ENCODE data around the gene MCOLN1. TPM values are rescaled to one million over a fixed set of nuclear protein-coding genes. Genes with fewer than 3 reads are reported as not detected.
A peak's percentile ranks its signal among the peaks of the same experiment; 100 is the strongest.

MCOLN1 gene
- total RNA-seq, 1 donor from 2014 or later = 24.4 TPM

DNA sequence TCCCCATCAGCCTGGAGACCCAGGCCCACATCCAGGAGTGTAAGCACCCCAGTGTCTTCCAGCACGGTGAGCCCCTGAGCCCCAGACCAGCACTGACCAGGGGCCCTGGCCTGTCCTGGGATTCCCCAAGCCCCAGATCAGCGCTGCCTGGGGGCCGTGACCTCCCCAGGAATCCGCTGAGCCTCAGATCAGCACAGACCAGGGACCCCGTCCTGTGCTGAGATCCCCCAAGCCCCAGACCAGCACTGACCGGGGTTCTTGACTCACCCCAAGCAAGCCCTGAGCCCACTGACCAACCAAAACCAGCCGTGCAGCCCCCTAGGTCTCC is 5.7 kb downstream of the MCOLN1 start:
- no peaks in the 10 kb centered on the region for H3K36me3 Mint-ChIP-seq (ENCODE audit: low read depth)
- H3K9me3 Mint-ChIP-seq = no peaks in the 10 kb centered on the region
- H3K4me3 Mint-ChIP-seq = no peak overlapping the region
- no peaks in the 10 kb centered on the region for H3K27me3 Mint-ChIP-seq (ENCODE audit: low read depth)
- DNase-seq (ENCODE audit: low read depth, low spot score) = no peak
- H3K27ac Mint-ChIP-seq (ENCODE audit: unreplicated experiment) = no peak overlapping the region
- H3K4me1 Mint-ChIP-seq = peaks cover 3% of the 10 kb centered on the region
- TF ChIP-seq, protein P1, sequence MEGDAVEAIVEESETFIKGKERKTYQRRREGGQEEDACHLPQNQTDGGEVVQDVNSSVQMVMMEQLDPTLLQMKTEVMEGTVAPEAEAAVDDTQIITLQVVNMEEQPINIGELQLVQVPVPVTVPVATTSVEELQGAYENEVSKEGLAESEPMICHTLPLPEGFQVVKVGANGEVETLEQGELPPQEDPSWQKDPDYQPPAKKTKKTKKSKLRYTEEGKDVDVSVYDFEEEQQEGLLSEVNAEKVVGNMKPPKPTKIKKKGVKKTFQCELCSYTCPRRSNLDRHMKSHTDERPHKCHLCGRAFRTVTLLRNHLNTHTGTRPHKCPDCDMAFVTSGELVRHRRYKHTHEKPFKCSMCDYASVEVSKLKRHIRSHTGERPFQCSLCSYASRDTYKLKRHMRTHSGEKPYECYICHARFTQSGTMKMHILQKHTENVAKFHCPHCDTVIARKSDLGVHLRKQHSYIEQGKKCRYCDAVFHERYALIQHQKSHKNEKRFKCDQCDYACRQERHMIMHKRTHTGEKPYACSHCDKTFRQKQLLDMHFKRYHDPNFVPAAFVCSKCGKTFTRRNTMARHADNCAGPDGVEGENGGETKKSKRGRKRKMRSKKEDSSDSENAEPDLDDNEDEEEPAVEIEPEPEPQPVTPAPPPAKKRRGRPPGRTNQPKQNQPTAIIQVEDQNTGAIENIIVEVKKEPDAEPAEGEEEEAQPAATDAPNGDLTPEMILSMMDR (conservative IDR thresholded peaks at IDR 0.05) = no peak

DNA sequence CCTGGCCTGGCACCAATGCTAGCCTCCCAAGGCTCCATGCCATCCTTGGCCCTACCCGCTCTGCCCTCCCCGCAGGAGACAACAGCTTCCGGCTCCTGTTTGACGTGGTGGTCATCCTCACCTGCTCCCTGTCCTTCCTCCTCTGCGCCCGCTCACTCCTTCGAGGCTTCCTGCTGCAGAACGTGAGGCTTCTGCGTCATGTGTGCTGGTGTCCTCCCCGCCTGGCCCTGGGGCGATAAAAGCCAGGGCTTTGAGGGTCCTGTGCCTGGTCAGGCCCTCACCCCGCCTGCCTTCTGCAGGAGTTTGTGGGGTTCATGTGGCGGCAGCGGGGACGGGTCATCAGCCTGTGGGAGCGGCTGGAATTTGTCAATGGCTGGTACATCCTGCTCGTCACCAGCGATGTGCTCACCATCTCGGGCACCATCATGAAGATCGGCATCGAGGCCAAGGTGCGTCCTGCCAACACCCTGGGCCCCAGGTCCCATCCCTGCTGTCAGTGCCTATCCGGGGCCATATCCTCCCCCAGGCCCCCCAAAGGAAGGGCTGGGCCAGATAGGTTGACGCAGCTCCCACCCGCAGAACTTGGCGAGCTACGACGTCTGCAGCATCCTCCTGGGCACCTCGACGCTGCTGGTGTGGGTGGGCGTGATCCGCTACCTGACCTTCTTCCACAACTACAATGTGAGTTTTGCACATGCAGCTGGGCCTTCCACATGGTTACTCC is 6.3 kb downstream of the MCOLN1 start:
- no peak overlapping the region for H3K27ac Mint-ChIP-seq (ENCODE audit: unreplicated experiment)

DNA sequence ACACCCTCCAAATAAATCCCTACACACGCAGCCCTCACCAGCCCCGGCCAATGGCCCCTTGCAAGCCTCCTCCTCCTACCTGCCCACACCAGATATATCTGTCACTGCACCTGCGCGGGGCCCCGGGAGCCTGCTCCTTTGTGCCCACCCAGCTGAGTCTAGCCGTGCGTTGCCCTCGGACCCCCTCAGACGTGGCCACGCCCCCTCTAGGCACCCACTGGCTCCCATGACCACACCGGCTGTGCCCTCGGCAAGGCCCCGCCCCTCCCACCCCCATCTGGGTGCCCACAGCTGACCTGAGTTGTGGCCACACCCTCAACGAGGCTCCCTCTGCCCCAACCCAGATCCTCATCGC is 6.8 kb downstream of the MCOLN1 start:
- Mint-ChIP-seq H3K27me3 (ENCODE audit: low read depth) (no peaks in the 10 kb centered on the region), H3K36me3 (ENCODE audit: low read depth) (no peaks in the 10 kb centered on the region), H3K4me1 (peaks cover 6% of the 10 kb centered on the region), H3K9me3 (no peaks in the 10 kb centered on the region), H3K27ac (ENCODE audit: unreplicated experiment) (no peak overlapping the region), H3K4me3 (no peak overlapping the region)
- TF ChIP-seq, protein P1 (conservative IDR thresholded peaks at IDR 0.05) = no peak
- no peak for DNase-seq (ENCODE audit: low read depth, low spot score)

More for the DNA sequence above, 6.3 kb downstream of the MCOLN1 start:
- H3K9me3 Mint-ChIP-seq = no peaks in the 10 kb centered on the region
- H3K4me3 Mint-ChIP-seq = no peak overlapping the region
- peaks cover 1% of the 10 kb centered on the region for H3K4me1 Mint-ChIP-seq
- H3K27me3 Mint-ChIP-seq (ENCODE audit: low read depth) = no peaks in the 10 kb centered on the region
- TF ChIP-seq, protein P1 (conservative IDR thresholded peaks at IDR 0.05) = no peak
- DNase-seq (ENCODE audit: low read depth, low spot score) = no peak
- no peaks in the 10 kb centered on the region for H3K36me3 Mint-ChIP-seq (ENCODE audit: low read depth)

DNA sequence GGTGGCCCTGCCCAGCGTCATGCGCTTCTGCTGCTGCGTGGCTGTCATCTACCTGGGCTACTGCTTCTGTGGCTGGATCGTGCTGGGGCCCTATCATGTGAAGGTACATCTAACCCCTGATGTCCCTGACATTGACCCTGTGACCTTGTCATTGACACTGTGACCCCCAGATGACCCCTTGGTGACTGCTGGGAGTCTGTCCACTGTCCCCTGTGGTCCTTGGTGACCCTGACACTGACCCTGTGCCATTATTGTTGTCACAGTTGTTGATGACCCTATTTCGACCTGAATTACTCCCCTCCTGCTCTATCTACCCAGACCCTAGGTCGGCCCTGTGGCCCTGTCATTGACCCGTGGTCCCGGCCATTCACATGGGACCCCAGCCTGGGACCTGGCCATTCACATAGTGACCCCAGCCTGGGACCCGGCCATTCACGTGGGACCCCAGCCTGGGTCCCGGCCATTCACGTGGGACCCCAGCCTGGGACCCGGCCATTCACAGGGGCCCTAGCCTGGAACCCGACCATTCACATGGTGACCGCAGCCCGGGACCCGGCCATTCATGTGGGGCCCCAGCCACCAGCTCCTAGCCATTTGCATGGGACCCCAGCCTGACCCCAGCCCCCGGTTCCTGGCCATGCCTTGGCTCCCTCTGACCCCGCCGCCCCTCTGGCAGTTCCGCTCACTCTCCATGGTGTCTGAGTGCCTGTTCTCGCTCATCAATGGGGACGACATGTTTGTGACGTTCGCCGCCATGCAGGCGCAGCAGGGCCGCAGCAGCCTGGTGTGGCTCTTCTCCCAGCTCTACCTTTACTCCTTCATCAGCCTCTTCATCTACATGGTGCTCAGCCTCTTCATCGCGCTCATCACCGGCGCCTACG is 7.4 kb downstream of the MCOLN1 start:
- H3K4me1 Mint-ChIP-seq = peaks cover 12% of the 10 kb centered on the region
- no peaks in the 10 kb centered on the region for H3K27me3 Mint-ChIP-seq (ENCODE audit: low read depth)
- H3K9me3 Mint-ChIP-seq = no peaks in the 10 kb centered on the region
- no peak for DNase-seq (ENCODE audit: low read depth, low spot score)
- TF ChIP-seq, protein P1 (conservative IDR thresholded peaks at IDR 0.05) = no peak
- peak overlapping the region; percentile 23 for H3K4me3 Mint-ChIP-seq
- H3K36me3 Mint-ChIP-seq (ENCODE audit: low read depth) = no peaks in the 10 kb centered on the region
- H3K27ac Mint-ChIP-seq (ENCODE audit: unreplicated experiment) = peak overlapping the region; percentile 20

DNA sequence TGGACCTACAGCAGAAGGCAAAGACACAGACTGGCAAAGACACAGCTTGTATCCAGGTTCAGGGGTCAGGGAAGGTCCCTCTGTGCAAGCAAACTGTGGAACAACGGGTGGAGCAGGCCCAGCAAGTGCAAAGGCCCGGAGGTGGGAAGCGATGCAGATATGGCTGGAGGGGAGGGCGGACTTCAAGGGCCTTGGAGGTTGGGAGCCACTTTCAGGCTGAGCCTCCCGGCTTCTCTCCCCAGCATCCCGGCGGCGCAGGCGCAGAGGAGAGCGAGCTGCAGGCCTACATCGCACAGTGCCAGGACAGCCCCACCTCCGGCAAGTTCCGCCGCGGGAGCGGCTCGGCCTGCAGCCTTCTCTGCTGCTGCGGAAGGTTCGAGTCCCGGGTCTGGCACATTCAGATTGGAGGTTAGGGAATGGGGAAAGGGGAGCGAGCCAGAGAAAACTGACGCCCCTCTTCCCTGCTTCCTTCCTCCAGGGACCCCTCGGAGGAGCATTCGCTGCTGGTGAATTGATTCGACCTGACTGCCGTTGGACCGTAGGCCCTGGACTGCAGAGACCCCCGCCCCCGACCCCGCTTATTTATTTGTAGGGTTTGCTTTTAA is 11.0 kb downstream of the MCOLN1 start:
- no peaks in the 10 kb centered on the region for H3K36me3 Mint-ChIP-seq (ENCODE audit: low read depth)
- no peaks in the 10 kb centered on the region for H3K9me3 Mint-ChIP-seq
- no peaks in the 10 kb centered on the region for H3K27me3 Mint-ChIP-seq (ENCODE audit: low read depth)
- TF ChIP-seq, protein P1 (conservative IDR thresholded peaks at IDR 0.05) = no peak
- H3K27ac Mint-ChIP-seq (ENCODE audit: unreplicated experiment) = peak overlapping the region; percentile 96
- peaks cover 20% of the 10 kb centered on the region for H3K4me1 Mint-ChIP-seq
- peak overlapping the region; percentile 99 for H3K4me3 Mint-ChIP-seq
- no peak for DNase-seq (ENCODE audit: low read depth, low spot score)

All from neural crest cell (in vitro differentiated cells).